ENCODE measurements around the gene EPN2. TPM values are rescaled to one million over a fixed set of nuclear protein-coding genes. Genes with fewer than 3 reads are reported as not detected.

The EPN2 gene
- polyA plus RNA-seq, 1 experiment, result 21.2 TPM

DNA sequence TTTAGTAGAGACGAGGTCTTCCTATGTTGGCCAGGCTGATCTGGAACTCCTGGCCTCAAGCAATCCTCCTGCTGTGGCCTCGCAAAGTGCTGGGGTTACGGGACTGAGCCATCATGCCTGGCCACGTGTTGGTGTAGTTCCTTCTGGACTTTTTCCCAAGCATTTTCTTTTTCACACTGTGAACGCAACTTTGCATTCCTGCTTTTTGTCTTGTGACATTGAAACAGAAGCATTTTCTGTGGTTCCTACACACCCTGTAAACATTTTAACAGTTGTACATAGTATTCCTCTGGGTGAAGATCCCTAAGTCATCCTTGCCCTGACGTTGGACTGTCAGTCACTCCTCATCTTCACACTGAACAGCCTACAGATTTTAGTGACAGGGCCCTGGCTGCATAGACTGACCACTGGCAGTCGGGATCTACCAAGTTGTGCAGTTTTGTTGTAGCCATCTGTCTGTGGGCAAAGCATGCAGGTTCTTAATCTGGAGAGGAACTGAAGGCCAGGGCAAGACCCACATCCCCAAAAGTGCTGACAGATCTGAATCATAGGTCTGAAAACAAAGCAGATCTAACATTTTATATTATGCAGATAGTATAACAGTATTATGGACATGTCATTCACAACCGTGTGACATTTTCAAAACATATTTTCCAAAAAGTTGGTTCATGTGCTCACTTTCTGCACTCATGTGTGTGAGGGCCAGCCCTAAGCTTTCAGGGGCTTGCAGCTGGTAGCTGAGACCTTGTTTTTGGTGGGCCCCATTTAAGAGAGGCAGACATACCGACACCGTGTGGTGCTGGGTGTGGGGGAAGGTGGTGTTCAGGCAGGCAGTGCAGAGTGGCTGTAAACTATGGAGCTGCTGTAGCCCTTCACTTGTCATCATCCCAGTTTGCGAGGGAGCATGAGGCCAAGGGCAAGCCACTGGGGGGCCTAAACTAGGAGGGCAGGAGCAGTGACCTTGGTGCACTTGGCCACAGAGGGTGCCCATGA is 59.9 kb downstream of the EPN2 start:
- Histone ChIP-seq H3K4me3 (ENCODE audit: low read depth, low read length) (no peak overlapping the region), H3K27me3 (ENCODE audit: control insufficient read depth, insufficient read depth, low read length) (no peaks in the 10 kb centered on the region), H3K36me3 (ENCODE audit: control insufficient read depth, insufficient read depth, low read length) (no peaks in the 10 kb centered on the region; the same call in none of the 2 replicates)
- ChIA-PET POLR2A (no interaction called here), CTCF (interaction anchor here (0.5 kb wide), 1 partner anchor 49 kb away, joined by 3 read pairs; no protein-coding TSS in a partner anchor)
- DNase-seq (ENCODE audit: low read depth), result no peak
- TF ChIP-seq, protein P1, sequence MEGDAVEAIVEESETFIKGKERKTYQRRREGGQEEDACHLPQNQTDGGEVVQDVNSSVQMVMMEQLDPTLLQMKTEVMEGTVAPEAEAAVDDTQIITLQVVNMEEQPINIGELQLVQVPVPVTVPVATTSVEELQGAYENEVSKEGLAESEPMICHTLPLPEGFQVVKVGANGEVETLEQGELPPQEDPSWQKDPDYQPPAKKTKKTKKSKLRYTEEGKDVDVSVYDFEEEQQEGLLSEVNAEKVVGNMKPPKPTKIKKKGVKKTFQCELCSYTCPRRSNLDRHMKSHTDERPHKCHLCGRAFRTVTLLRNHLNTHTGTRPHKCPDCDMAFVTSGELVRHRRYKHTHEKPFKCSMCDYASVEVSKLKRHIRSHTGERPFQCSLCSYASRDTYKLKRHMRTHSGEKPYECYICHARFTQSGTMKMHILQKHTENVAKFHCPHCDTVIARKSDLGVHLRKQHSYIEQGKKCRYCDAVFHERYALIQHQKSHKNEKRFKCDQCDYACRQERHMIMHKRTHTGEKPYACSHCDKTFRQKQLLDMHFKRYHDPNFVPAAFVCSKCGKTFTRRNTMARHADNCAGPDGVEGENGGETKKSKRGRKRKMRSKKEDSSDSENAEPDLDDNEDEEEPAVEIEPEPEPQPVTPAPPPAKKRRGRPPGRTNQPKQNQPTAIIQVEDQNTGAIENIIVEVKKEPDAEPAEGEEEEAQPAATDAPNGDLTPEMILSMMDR (IDR thresholded peaks at IDR 0.05; ENCODE audit: insufficient read depth, low read depth, low read length), result no peak

DNA sequence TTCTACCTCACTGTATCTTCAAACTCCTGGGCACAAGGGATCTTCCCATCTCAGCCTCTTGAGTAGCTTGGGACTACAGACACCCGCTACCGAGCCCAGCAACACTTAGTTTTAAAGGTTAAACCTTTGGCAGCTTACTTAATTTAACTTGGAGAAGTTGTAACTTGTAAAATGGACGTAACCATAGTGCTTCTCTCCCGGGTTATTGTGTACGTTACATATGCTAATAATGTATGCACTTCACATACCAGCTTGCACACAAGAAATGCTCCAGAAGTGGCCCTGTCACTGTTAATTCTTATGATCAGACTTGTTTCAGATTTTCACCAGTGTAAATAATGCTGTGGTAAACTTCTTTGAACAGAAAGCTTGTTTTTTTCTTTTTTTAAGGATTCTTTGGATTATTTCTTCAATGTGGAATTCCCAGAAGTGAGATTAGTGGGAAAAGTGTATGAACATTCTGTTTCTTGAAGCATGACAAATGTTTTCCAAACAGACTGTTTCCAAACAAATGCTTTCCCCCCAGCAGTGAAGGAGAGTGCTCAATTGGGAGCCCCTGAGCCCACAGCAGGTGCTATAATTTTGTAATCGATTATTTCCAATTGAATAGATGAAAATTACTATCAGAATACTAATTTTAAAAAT is 61.5 kb downstream of the EPN2 start:
- DNase-seq (ENCODE audit: low read depth), result no peak
- ChIA-PET CTCF (interaction anchor here (0.7 to 1.0 kb wide), 2 partner anchors 23 to 961 kb away, joined by 3 read pairs; no protein-coding TSS in a partner anchor), POLR2A (no interaction called here)

GRCh38 chr17:19299214-19299747 is 62.1 kb downstream of the EPN2 start:
- POLR2A ChIA-PET, result no interaction called here
- Histone ChIP-seq H3K4me3 (ENCODE audit: low read depth, low read length) (no peak overlapping the region), H3K36me3 (ENCODE audit: control insufficient read depth, insufficient read depth, low read length) (peaks cover 2% of the 10 kb centered on the region), H3K27me3 (ENCODE audit: control insufficient read depth, insufficient read depth, low read length) (no peaks in the 10 kb centered on the region)
- CTCF ChIA-PET, result interaction anchor here (1.0 kb wide), 1 partner anchor 23 kb away, joined by 3 read pairs; no protein-coding TSS in a partner anchor
- DNase-seq (ENCODE audit: low read depth), result no peak
- TF ChIP-seq, protein P1 (IDR thresholded peaks at IDR 0.05; ENCODE audit: insufficient read depth, low read depth, low read length), result no peak

More for the DNA sequence above, 61.5 kb downstream of the EPN2 start:
- peaks cover 2% of the 10 kb centered on the region for H3K36me3 ChIP-seq (ENCODE audit: control insufficient read depth, insufficient read depth, low read length)
- TF ChIP-seq, protein P1 (IDR thresholded peaks at IDR 0.05; ENCODE audit: insufficient read depth, low read depth, low read length), result no peak
- no peak overlapping the region for H3K4me3 ChIP-seq (ENCODE audit: low read depth, low read length)
- H3K27me3 ChIP-seq (ENCODE audit: control insufficient read depth, insufficient read depth, low read length), result no peaks in the 10 kb centered on the region

GRCh38 chr17:19299866-19300265 is 62.7 kb downstream of the EPN2 start:
- TF ChIP-seq, protein P1 (IDR thresholded peaks at IDR 0.05; ENCODE audit: insufficient read depth, low read depth, low read length), result no peak

More at GRCh38 chr17:19299866-19300265, 62.7 kb downstream of the EPN2 start:
- no peaks in the 10 kb centered on the region for H3K27me3 ChIP-seq (ENCODE audit: control insufficient read depth, insufficient read depth, low read length)
- ChIA-PET POLR2A (no interaction called here), CTCF (interaction anchor here (1.0 kb wide), 1 partner anchor 22 kb away, joined by 3 read pairs; no protein-coding TSS in a partner anchor)
- H3K4me3 ChIP-seq (ENCODE audit: low read depth, low read length), result no peak overlapping the region
- no peak for DNase-seq (ENCODE audit: low read depth)
- H3K36me3 ChIP-seq (ENCODE audit: control insufficient read depth, insufficient read depth, low read length), result peaks cover 3% of the 10 kb centered on the region

All from BJ (cell line).